Activated CD4-positive, alpha-beta T cell treated with anti-CD3 and anti-CD28 coated beads, Interleukin-2, amount 50 U/mL, for 16 hours (primary cell): ENCODE data around the gene ST7.
"Not testable (repeated sequence)": the region's sequence is repeated elsewhere in the genome, so short reads cannot be mapped to it uniquely, and the experiment has no call there.

Experiments
- DNase-seq: peaks from one replicate; pipeline ENCODE4 v3.0.0-alpha.2; 2020

ST7 gene

GRCh38 chr7:117101026-117101425, 147.7 kb downstream of the ST7 start:
- DNase-seq = no peak

- DNase-seq = peak; percentile 74
These were observed 157.4 kb downstream of the ST7 start for GRCh38 chr7:117110480-117111315.

- DNase-seq = no peak
These were observed 158.2 kb downstream of the ST7 start for GRCh38 chr7:117111535-117111934.

GRCh38 chr7:117112640-117113039, 159.3 kb downstream of the ST7 start:
- no peak for DNase-seq

- no peak for DNase-seq
These were observed 160.6 kb downstream of the ST7 start for GRCh38 chr7:117113871-117114270.

GRCh38 chr7:117114272-117114671, 161.0 kb downstream of the ST7 start:
- DNase-seq = no peak

GRCh38 chr7:117116211-117116610, 162.9 kb downstream of the ST7 start:
- no peak for DNase-seq

GRCh38 chr7:117117172-117117571, 163.9 kb downstream of the ST7 start:
- no peak for DNase-seq

- DNase-seq = no peak
These were observed 165.4 kb downstream of the ST7 start for GRCh38 chr7:117118579-117119180.

- peak; percentile 74 for DNase-seq
These were observed 166.1 kb downstream of the ST7 start for GRCh38 chr7:117119192-117119924.

GRCh38 chr7:117120321-117120720, 167.0 kb downstream of the ST7 start:
- DNase-seq = not testable (repeated sequence)

- not testable (repeated sequence) for DNase-seq
These were observed 168.7 kb downstream of the ST7 start for GRCh38 chr7:117122036-117122435.

GRCh38 chr7:117122536-117122935, 169.2 kb downstream of the ST7 start:
- no peak for DNase-seq

- DNase-seq = no peak
These were observed 170.1 kb downstream of the ST7 start for GRCh38 chr7:117123311-117123926.

- peak; percentile 82 for DNase-seq
These were observed 171.4 kb downstream of the ST7 start for GRCh38 chr7:117124591-117125220.

- DNase-seq = no peak
These were observed 173.4 kb downstream of the ST7 start for GRCh38 chr7:117126676-117127075.

GRCh38 chr7:117127585-117128168, 174.4 kb downstream of the ST7 start:
- peak; percentile 52 for DNase-seq

GRCh38 chr7:117129521-117129955, 176.2 kb downstream of the ST7 start:
- DNase-seq = no peak

- DNase-seq = no peak
These were observed 177.0 kb downstream of the ST7 start for GRCh38 chr7:117130262-117130661.

GRCh38 chr7:117132321-117133120, 179.2 kb downstream of the ST7 start:
- DNase-seq = peak; percentile 58

- no peak for DNase-seq
These were observed 179.8 kb downstream of the ST7 start for GRCh38 chr7:117133125-117133524.
